Coronary artery (tissue), 2 donors: ENCODE results near the gene CIROP.
A peak's percentile ranks its signal among the peaks of the same experiment; 100 is the strongest.

Experiments
- DNase-seq: peaks from one replicate; pipeline ENCODE4 v3.0.0-alpha.2; 2017; ENCODE audit warnings: low spot score
- H3K27ac ChIP-seq, 2 donors: fragments of 200-600 bp; sonication (generic); one replicate each; pipeline ENCODE4 v1.5.1; 2016 to 2019
- H3K4me3 ChIP-seq: fragments of 200-600 bp; sonication (generic); 2 replicates; pipeline ENCODE4 v1.5.1; 2016; ENCODE audit warnings: mild to moderate bottlenecking, moderate library complexity
- TF ChIP-seq, protein P1 (sequence below): fragments of 200-600 bp; sonication (generic); IDR thresholded peaks from one replicate; pipeline ENCODE4 v1.5.1; 2019; ENCODE audit warnings: antibody characterized with exemption

CIROP gene

DNA sequence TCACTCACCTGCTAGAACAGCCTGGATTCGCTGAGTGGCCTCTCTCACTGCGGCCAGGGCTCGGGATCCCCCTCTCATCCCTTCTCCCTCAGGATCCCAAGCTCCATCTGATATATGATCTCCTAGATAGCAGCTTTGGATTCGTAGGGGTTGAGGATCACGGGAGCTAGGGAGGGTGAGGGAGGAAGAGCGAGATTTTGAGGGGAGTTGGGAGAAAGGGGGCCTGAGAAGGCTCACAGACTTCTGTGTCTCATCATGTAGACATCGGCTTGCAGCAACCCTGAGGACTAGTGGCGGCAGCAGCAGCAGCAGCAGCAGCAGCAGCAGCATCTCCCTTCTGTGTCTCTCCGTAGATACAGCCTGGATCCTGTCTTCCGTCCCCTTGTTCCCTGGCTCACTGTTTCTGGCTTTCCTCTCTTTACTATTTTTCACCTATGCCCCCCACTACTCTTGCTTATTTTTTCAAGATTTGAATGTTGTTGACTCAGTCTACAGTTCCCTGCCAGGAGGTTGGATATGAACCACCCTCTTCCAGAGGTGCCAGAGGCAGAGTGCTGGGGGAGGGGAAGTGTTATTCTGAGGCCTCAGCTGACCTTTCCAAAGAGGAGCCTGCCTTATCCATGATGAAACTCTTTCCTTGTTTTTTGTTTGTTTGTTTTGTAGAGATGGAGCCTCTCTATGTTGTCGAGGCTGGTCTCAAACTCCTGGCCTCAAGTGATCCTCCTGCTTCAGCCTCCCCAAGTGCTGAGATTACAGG lies at the start of gene CIROP:
TSS of gene CIROP (minus strand) at position 399 of the 757 bp plus-strand sequence. CDS start at position 330, 69 bp downstream.
- no peak within 1 kb of the TSS for H3K4me3 ChIP-seq
- TF ChIP-seq, protein P1, sequence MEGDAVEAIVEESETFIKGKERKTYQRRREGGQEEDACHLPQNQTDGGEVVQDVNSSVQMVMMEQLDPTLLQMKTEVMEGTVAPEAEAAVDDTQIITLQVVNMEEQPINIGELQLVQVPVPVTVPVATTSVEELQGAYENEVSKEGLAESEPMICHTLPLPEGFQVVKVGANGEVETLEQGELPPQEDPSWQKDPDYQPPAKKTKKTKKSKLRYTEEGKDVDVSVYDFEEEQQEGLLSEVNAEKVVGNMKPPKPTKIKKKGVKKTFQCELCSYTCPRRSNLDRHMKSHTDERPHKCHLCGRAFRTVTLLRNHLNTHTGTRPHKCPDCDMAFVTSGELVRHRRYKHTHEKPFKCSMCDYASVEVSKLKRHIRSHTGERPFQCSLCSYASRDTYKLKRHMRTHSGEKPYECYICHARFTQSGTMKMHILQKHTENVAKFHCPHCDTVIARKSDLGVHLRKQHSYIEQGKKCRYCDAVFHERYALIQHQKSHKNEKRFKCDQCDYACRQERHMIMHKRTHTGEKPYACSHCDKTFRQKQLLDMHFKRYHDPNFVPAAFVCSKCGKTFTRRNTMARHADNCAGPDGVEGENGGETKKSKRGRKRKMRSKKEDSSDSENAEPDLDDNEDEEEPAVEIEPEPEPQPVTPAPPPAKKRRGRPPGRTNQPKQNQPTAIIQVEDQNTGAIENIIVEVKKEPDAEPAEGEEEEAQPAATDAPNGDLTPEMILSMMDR: no peak
- DNase-seq: peak; percentile 45
- H3K27ac ChIP-seq: no peak within 1 kb of the TSS

DNA sequence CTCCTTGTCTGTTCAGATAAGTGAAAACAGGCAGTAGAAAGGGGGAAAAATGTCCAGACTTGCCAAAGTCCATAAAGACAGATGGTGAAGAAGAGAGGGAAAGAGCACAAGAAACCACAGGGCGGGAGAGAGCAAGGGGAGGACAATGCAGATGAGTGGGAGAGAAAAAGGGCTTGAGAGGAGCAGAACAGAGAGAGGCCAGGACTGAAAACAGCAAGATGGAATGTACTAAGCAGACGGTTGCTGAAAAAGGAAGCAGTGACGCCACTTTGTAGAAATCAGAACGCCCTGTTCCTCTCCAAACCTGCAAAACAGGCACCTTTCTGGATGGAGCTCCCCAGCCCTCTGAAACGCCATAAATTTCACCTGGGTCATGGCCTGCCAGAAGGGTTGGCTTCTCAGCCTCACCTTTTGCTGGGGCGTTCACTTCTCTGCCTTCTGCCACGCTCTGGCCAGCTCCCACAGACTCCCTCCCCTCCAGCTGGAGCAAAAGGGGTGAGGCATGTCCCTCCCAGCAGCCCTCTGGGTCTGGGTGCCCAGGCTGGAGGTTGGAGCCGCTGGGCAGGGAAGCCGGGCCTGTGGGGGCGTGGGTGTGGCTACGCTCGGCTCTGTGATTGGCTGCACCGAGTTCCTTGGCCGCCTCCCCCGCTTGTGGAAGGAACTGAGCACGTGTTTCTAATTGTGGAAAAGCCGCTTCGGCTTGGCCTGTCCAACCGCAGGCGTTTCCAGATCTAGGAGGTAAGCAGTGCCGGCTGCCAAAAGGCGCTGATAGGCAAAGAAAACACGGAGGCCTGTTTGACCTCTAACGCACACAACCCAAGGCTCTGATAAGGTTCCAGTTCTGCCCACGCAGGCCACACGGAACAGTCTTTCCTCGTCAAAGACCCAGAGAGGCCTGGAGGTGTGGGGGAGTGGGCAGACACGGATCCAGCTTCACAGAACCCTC lies 49.3 kb upstream of the CIROP start:
- TF ChIP-seq, protein P1: no peak
- peak; percentile 97 for DNase-seq
- peak overlapping the region; percentile 68 for H3K4me3 ChIP-seq
- H3K27ac ChIP-seq: peak overlapping the region; percentile 94 to 95

GRCh38 chr14:23151342-23151741 lies 46.6 kb upstream of the CIROP start:
- peak overlapping the region in 1 of 2 donors; percentile 20 for H3K27ac ChIP-seq
- TF ChIP-seq, protein P1: no peak
- DNase-seq: no peak
- H3K4me3 ChIP-seq: no peak overlapping the region

DNA sequence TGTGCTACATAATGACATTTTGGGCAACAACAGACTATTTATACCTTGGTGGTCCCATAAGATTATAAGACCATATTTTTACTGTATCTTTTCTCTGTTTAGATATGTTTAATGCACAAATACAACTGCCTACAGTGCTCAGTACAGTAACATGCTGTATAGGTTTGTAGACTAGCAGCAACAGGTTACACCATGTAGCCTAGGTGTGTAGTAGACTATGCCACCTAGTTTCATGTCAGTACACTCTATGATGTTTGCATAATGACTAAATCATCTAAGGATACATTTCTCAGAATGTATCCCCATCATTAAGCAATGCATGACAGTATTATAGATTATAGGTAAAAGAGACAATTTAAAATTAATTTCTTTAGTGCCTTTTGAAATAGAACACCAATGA lies 45.0 kb upstream of the CIROP start:
- TF ChIP-seq, protein P1: no peak
- Histone ChIP-seq H3K4me3 (no peak overlapping the region), H3K27ac (no peak overlapping the region)
- no peak for DNase-seq

- TF ChIP-seq, protein P1: no peak
- H3K27ac ChIP-seq: peak overlapping the region in 1 of 2 donors; percentile 47
- no peak overlapping the region for H3K4me3 ChIP-seq
- no peak for DNase-seq
These were observed 43.9 kb upstream of the CIROP start for GRCh38 chr14:23148591-23149249.

- Histone ChIP-seq H3K4me3 (no peak overlapping the region), H3K27ac (peak overlapping the region; percentile 27 to 31)
- TF ChIP-seq, protein P1: no peak
- DNase-seq: no peak
These were observed 42.9 kb upstream of the CIROP start for GRCh38 chr14:23147676-23148075.
